ENCODE results near the gene SLC12A8.

DNA sequence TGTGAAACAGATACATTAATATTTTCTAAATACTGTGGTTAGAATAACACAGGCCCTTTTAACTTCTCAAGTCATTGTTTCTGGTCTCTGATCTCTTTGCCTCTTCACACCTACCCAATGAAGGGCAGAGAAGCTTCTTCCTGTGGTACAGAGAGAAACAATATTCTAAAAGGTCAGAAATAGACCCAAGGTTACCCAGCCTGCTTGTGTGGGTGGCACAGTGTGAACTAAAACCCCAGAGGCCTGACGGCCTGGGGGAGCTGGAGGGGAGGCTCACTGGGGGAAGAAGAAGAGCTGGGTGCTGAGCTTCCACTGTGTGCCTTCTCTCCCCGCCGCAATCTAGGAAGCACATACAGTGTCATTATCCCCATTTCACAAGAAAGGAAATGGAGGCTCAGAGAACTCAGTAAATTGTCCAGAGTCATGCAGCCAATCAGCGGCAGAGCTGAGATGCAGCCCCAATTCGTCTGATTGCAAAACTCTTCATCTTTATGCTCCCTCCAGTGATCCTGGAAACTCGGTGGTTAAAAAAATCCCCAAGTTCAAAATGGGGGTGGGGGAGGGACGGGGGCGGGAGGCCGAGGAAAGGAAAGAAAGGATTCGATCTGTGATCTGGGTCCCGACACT lies 92.7 kb downstream of the SLC12A8 start:
- TF ChIP-seq CTCF (IDR thresholded peaks at IDR 0.05) (no peak), POLR2A (IDR thresholded peaks at IDR 0.05) (no peak)

Measured in right lobe of liver (tissue), 4 donors.